ENCODE results near the gene PDE4B. TPM values are rescaled to one million over a fixed set of nuclear protein-coding genes. Genes with fewer than 3 reads are reported as not detected.
A peak's percentile ranks its signal among the peaks of the same experiment; 100 is the strongest.

Gene PDE4B
- total and polyA plus RNA-seq, 12 donors = 1.2 to 14.9 (median 3.9) TPM

DNA sequence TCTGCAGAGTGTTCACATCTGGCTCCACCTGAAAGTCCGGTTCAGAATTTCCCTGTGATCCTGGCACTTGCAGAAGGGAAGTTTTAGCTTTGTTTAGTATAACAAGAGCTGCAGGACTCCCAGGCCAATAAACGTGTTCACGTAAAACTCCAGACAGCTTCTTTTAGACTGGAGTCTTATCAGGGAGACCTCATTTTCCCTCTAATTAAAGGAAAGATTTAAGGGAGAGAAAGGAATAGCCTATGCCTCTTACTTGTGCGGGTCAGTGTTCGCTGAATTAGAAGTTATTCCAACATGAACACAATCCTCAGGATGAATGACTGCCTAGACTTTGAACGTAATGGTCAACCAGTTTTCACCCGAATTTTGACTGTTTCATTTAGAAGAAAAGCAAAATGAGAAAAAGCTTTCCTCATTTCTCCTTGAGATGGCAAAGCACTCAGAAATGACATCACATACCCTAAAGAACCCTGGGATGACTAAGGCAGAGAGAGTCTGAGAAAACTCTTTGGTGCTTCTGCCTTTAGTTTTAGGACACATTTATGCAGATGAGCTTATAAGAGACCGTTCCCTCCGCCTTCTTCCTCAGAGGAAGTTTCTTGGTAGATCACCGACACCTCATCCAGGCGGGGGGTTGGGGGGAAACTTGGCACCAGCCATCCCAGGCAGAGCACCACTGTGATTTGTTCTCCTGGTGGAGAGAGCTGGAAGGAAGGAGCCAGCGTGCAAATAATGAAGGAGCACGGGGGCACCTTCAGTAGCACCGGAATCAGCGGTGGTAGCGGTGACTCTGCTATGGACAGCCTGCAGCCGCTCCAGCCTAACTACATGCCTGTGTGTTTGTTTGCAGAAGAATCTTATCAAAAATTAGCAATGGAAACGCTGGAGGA lies 539.2 kb downstream of the PDE4B start:
- no peaks in the 10 kb centered on the region for H3K27me3 ChIP-seq
- DNase-seq = peak; percentile 24 to 73 (median 38)
- intact Hi-C loops (cut with DNase I) = loop anchor here in 1 of 2 donors (10.0 kb wide), 1 partner anchor 63 kb away; no protein-coding TSS in a partner anchor
- TF ChIP-seq, protein P1, sequence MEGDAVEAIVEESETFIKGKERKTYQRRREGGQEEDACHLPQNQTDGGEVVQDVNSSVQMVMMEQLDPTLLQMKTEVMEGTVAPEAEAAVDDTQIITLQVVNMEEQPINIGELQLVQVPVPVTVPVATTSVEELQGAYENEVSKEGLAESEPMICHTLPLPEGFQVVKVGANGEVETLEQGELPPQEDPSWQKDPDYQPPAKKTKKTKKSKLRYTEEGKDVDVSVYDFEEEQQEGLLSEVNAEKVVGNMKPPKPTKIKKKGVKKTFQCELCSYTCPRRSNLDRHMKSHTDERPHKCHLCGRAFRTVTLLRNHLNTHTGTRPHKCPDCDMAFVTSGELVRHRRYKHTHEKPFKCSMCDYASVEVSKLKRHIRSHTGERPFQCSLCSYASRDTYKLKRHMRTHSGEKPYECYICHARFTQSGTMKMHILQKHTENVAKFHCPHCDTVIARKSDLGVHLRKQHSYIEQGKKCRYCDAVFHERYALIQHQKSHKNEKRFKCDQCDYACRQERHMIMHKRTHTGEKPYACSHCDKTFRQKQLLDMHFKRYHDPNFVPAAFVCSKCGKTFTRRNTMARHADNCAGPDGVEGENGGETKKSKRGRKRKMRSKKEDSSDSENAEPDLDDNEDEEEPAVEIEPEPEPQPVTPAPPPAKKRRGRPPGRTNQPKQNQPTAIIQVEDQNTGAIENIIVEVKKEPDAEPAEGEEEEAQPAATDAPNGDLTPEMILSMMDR (IDR thresholded peaks at IDR 0.05) = peak in 3 of 6 experiments; percentile 6 to 38 (median 25)
- peak; percentile 26 to 36 for TF ChIP-seq POLR2A (IDR thresholded peaks at IDR 0.05)
- no peaks in the 10 kb centered on the region for H3K9me3 ChIP-seq (replicated peaks in 1 of 3)
- H3K36me3 ChIP-seq (replicated peaks in 1 of 2) = no peaks in the 10 kb centered on the region
- WGBS, 4 donors = 5% methylated on average over 17 to 18 of the region's 18 CpGs
- H3K4me1 ChIP-seq (replicated peaks in 1 of 2) = peaks cover 0 to 12% of the 10 kb centered on the region in 2 donors
- H3K27ac ChIP-seq = peak overlapping the region in 3 of 5 donors; percentile 26 to 82 (median 44)
- peak overlapping the region in 2 of 4 donors; percentile 5 to 56 for H3K4me3 ChIP-seq

DNA sequence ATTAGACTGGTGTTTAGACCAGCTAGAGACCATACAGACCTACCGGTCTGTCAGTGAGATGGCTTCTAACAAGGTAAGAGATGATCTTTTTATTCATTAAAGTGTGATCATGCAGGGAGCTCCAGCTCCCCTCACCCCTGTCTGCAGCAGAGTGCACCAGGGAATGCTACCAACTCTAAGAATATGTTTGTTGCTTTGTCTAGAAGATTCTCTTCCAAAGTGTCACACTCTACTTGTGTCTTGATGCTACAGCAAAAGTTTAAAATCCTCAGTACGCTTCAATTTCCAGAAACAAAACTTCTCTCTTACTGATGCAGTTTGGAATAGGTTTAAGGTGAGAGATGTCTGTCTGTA lies 539.8 kb downstream of the PDE4B start:
- WGBS, 4 donors = 20 to 27% (median 24%) methylated on average over 2 of the region's 2 CpGs
- H3K4me1 ChIP-seq (replicated peaks in 1 of 2) = peaks cover 0 to 12% of the 10 kb centered on the region in 2 donors
- DNase-seq = no peak
- no peaks in the 10 kb centered on the region for H3K9me3 ChIP-seq (replicated peaks in 1 of 3)
- H3K27me3 ChIP-seq = no peaks in the 10 kb centered on the region
- intact Hi-C loops (cut with DNase I) = loop anchor here in 1 of 2 donors (10.0 kb wide), 1 partner anchor 62 kb away; no protein-coding TSS in a partner anchor
- peak overlapping the region in 3 of 5 donors; percentile 26 to 82 (median 44) for H3K27ac ChIP-seq
- TF ChIP-seq, protein P1 (IDR thresholded peaks at IDR 0.05) = no peak
- no peak for TF ChIP-seq POLR2A (IDR thresholded peaks at IDR 0.05)
- no peaks in the 10 kb centered on the region for H3K36me3 ChIP-seq (replicated peaks in 1 of 2)
- peak overlapping the region in 2 of 4 donors; percentile 5 to 56 for H3K4me3 ChIP-seq

DNA sequence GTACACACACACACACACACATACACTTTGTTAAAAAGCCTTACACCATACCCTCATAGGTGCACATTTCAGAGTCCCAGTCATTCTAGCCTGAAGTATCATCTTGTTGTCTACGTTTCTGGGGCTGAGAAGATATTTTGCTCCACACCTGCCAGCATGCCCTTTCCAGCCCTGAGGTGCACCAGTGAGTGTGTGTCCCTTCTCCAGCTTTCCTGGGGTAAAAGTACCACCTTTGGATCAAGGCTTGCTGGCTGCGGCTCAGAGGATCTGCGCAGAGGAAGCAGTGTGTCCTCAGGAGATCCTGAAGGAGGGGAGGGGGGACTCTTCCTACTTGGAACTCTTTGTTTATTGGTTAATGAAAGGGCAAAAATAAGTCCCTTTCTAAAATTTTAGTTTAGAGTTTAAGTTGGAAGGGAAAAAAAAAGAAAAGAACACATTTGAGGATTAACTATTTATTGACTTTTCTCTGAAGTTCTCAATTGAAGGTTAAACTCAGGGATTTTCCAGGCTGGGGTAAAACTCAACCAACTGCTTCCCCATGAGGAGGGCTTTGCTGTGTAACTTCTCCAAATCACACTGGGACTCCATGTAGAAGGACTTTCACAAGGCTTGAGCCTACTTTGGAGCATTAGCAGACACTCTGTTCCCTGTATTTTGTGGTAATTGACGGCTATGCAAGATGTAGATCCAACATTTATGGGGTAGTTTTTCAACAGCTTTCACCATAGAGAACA lies 540.9 kb downstream of the PDE4B start:
- intact Hi-C loops (cut with DNase I) = loop anchor here in 1 of 2 donors (10.0 kb wide), 1 partner anchor 61 kb away; no protein-coding TSS in a partner anchor
- Histone ChIP-seq H3K4me1 (replicated peaks in 1 of 2) (peaks cover 0 to 12% of the 10 kb centered on the region in 2 donors), H3K4me3 (peak overlapping the region in 1 of 4 donors; percentile 56)

More for the DNA sequence above, 540.9 kb downstream of the PDE4B start:
- Histone ChIP-seq H3K36me3 (replicated peaks in 1 of 2) (no peaks in the 10 kb centered on the region), H3K27ac (peak overlapping the region in 2 of 5 donors; percentile 63 to 87), H3K9me3 (replicated peaks in 1 of 3) (no peaks in the 10 kb centered on the region), H3K27me3 (no peaks in the 10 kb centered on the region)
- 40 to 59% (median 56%) methylated on average over 4 of the region's 4 CpGs for WGBS, 4 donors
- no peak for TF ChIP-seq POLR2A (IDR thresholded peaks at IDR 0.05)
- TF ChIP-seq, protein P1 (IDR thresholded peaks at IDR 0.05) = no peak
- peak in 1 of 7 donors; percentile 17 for DNase-seq
